Measurements from ENCODE around the gene ATP1B3. TPM values are rescaled to one million over a fixed set of nuclear protein-coding genes. Genes with fewer than 3 reads are reported as not detected.

ATP1B3 gene
- total RNA-seq, 1 donor from 2014 or later: 184 TPM

- Mint-ChIP-seq H3K27me3 (ENCODE audit: unreplicated experiment) (peaks cover 5% of the 10 kb centered on the region), H3K36me3 (ENCODE audit: unreplicated experiment) (peaks cover 14% of the 10 kb centered on the region), H3K9me3 (ENCODE audit: unreplicated experiment) (peaks cover 6% of the 10 kb centered on the region), H3K4me3 (ENCODE audit: unreplicated experiment) (no peak overlapping the region), H3K27ac (ENCODE audit: unreplicated experiment) (no peak overlapping the region), H3K4me1 (ENCODE audit: low read depth, unreplicated experiment) (peaks cover 6% of the 10 kb centered on the region)
- TF ChIP-seq, protein P1, sequence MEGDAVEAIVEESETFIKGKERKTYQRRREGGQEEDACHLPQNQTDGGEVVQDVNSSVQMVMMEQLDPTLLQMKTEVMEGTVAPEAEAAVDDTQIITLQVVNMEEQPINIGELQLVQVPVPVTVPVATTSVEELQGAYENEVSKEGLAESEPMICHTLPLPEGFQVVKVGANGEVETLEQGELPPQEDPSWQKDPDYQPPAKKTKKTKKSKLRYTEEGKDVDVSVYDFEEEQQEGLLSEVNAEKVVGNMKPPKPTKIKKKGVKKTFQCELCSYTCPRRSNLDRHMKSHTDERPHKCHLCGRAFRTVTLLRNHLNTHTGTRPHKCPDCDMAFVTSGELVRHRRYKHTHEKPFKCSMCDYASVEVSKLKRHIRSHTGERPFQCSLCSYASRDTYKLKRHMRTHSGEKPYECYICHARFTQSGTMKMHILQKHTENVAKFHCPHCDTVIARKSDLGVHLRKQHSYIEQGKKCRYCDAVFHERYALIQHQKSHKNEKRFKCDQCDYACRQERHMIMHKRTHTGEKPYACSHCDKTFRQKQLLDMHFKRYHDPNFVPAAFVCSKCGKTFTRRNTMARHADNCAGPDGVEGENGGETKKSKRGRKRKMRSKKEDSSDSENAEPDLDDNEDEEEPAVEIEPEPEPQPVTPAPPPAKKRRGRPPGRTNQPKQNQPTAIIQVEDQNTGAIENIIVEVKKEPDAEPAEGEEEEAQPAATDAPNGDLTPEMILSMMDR (IDR thresholded peaks at IDR 0.05; ENCODE audit: partially characterized antibody, unreplicated experiment): no peak
- DNase-seq: no peak
These were observed 54.4 kb downstream of the ATP1B3 start for GRCh38 chr3:141930801-141931200.

DNA sequence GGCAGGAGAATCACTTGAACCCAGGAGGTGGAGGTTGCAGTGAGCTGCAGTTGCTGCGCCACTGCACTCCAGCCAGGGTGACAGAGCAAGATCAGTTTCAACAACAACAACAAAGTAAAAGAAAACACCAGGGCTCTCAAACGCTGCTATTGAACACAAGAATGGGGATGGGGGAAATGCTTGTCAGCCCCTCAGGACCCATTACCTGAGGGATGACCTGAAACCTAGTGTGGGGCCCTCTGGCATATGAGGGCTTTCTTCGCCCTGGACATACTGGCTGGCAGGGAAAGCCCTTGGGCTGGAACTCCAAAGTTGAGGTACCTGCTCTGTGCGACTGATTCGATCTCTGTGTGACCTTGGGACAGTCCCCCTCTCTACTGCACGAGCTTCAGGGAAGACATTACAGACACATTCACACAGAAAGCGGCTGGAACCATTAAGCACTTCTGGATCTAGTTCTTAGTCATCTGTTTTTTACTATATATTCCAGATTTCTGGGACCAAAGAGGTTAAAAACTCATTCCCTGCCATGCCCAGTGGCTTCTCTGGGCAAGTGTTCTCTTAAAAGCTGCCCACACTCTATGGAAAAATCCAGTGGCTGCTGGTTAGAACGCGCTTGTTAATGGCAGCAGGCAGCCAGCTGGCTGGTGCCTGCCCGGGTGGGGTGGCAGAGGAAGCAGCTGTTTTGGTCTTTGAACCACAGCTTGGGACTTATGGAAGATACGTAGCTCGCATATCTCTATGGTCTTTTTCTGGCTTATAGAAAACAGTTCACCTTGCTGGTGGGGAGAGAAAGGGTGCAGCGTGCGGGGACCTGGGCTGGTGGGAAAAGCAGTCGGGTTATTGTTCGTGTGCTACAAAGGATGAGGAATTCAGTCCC lies 57.2 kb downstream of the ATP1B3 start:
- DNase-seq: no peak
- Mint-ChIP-seq H3K27me3 (ENCODE audit: unreplicated experiment) (peaks cover 5% of the 10 kb centered on the region), H3K27ac (ENCODE audit: unreplicated experiment) (peak overlapping the region; percentile 86), H3K4me3 (ENCODE audit: unreplicated experiment) (no peak overlapping the region), H3K4me1 (ENCODE audit: low read depth, unreplicated experiment) (peaks cover 10% of the 10 kb centered on the region), H3K36me3 (ENCODE audit: unreplicated experiment) (peaks cover 4% of the 10 kb centered on the region), H3K9me3 (ENCODE audit: unreplicated experiment) (peaks cover 3% of the 10 kb centered on the region)
- TF ChIP-seq, protein P1 (IDR thresholded peaks at IDR 0.05; ENCODE audit: partially characterized antibody, unreplicated experiment): no peak

DNA sequence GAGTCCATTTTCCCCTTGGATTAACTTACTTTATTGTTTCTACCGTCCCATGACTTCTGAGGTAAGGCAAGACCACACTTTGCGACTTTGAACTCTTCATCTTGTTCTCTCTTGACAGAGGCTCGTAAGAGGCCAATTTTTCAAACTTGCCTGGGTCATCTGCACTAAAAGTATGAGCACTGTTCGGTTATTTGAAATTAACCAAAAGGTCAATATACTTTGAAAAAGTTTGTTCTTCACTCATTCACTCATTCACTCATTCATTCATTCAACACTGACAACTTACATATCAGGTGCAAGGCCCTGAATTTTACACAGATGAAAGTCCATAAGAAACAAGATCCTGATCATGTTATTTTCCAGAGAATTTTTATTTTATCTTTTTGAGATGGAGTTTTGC lies 57.9 kb downstream of the ATP1B3 start:
- peaks cover 10% of the 10 kb centered on the region for H3K4me1 Mint-ChIP-seq (ENCODE audit: low read depth, unreplicated experiment)
- peaks cover 5% of the 10 kb centered on the region for H3K27me3 Mint-ChIP-seq (ENCODE audit: unreplicated experiment)
- no peak for DNase-seq
- peaks cover 3% of the 10 kb centered on the region for H3K9me3 Mint-ChIP-seq (ENCODE audit: unreplicated experiment)
- TF ChIP-seq, protein P1 (IDR thresholded peaks at IDR 0.05; ENCODE audit: partially characterized antibody, unreplicated experiment): no peak
- H3K4me3 Mint-ChIP-seq (ENCODE audit: unreplicated experiment): no peak overlapping the region
- peak overlapping the region; percentile 86 for H3K27ac Mint-ChIP-seq (ENCODE audit: unreplicated experiment)
- H3K36me3 Mint-ChIP-seq (ENCODE audit: unreplicated experiment): no peaks in the 10 kb centered on the region

- no peaks in the 10 kb centered on the region for H3K36me3 Mint-ChIP-seq (ENCODE audit: unreplicated experiment)
- no peak overlapping the region for H3K27ac Mint-ChIP-seq (ENCODE audit: unreplicated experiment)
- DNase-seq: no peak
- H3K4me1 Mint-ChIP-seq (ENCODE audit: low read depth, unreplicated experiment): peaks cover 15% of the 10 kb centered on the region
- TF ChIP-seq, protein P1 (IDR thresholded peaks at IDR 0.05; ENCODE audit: partially characterized antibody, unreplicated experiment): no peak
- H3K9me3 Mint-ChIP-seq (ENCODE audit: unreplicated experiment): peaks cover 5% of the 10 kb centered on the region
- H3K27me3 Mint-ChIP-seq (ENCODE audit: unreplicated experiment): peaks cover 9% of the 10 kb centered on the region
- no peak overlapping the region for H3K4me3 Mint-ChIP-seq (ENCODE audit: unreplicated experiment)
These were observed 61.6 kb downstream of the ATP1B3 start for GRCh38 chr3:141938011-141938500.

- Mint-ChIP-seq H3K27me3 (ENCODE audit: unreplicated experiment) (peaks cover 3% of the 10 kb centered on the region), H3K4me3 (ENCODE audit: unreplicated experiment) (peak overlapping the region; percentile 25), H3K9me3 (ENCODE audit: unreplicated experiment) (peaks cover 2% of the 10 kb centered on the region), H3K4me1 (ENCODE audit: low read depth, unreplicated experiment) (peaks cover 9% of the 10 kb centered on the region), H3K36me3 (ENCODE audit: unreplicated experiment) (no peaks in the 10 kb centered on the region), H3K27ac (ENCODE audit: unreplicated experiment) (peak overlapping the region; percentile 89)
- no peak for DNase-seq
- TF ChIP-seq, protein P1 (IDR thresholded peaks at IDR 0.05; ENCODE audit: partially characterized antibody, unreplicated experiment): no peak
These were observed 63.3 kb downstream of the ATP1B3 start for GRCh38 chr3:141939759-141940158.
